Vagina (tissue), 2 donors: Measurements from ENCODE around the gene TNIP3.

Experiments
- POLR2A ChIP-seq, 2 donors: fragments of 450-650 bp; IDR thresholded peaks; one replicate each; pipeline ENCODE4 v1.6.1; 2017; ENCODE audit warnings: antibody characterized with exemption in 2 of 2, mild to moderate bottlenecking in 2 of 2, moderate library complexity in 2 of 2
- TF ChIP-seq, protein P1 (sequence below), 3 experiments: fragments of 450-650 bp in 2 of 3; fragments of 200-600 bp in 1 of 3; sonication (generic) in 1 of 3; IDR thresholded peaks; one replicate each; pipeline ENCODE4 v1.5.1; 2017 to 2019; ENCODE audit warnings: antibody characterized with exemption in 3 of 3, mild to moderate bottlenecking in 2 of 3, moderate library complexity in 2 of 3

- TF ChIP-seq, protein P1, sequence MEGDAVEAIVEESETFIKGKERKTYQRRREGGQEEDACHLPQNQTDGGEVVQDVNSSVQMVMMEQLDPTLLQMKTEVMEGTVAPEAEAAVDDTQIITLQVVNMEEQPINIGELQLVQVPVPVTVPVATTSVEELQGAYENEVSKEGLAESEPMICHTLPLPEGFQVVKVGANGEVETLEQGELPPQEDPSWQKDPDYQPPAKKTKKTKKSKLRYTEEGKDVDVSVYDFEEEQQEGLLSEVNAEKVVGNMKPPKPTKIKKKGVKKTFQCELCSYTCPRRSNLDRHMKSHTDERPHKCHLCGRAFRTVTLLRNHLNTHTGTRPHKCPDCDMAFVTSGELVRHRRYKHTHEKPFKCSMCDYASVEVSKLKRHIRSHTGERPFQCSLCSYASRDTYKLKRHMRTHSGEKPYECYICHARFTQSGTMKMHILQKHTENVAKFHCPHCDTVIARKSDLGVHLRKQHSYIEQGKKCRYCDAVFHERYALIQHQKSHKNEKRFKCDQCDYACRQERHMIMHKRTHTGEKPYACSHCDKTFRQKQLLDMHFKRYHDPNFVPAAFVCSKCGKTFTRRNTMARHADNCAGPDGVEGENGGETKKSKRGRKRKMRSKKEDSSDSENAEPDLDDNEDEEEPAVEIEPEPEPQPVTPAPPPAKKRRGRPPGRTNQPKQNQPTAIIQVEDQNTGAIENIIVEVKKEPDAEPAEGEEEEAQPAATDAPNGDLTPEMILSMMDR (IDR thresholded peaks at IDR 0.05): no peak
- no peak for TF ChIP-seq POLR2A (IDR thresholded peaks at IDR 0.05)
Observed at GRCh38 chr4:121100093-121100775, 63.9 kb downstream of the TNIP3 start.
